NCI-H1417 treated with DMSO at 0.1 percent for 48 hours (cell line): ENCODE measurements around the gene GRB10.
"Not testable (repeated sequence)": the region's sequence is repeated elsewhere in the genome, so short reads cannot be mapped to it uniquely, and the experiment has no call there.

Experiments
- DNase-seq: peaks from one replicate; lab custom pipeline; 2025; lab: John Stamatoyannopoulos, UW

Gene GRB10

DNA sequence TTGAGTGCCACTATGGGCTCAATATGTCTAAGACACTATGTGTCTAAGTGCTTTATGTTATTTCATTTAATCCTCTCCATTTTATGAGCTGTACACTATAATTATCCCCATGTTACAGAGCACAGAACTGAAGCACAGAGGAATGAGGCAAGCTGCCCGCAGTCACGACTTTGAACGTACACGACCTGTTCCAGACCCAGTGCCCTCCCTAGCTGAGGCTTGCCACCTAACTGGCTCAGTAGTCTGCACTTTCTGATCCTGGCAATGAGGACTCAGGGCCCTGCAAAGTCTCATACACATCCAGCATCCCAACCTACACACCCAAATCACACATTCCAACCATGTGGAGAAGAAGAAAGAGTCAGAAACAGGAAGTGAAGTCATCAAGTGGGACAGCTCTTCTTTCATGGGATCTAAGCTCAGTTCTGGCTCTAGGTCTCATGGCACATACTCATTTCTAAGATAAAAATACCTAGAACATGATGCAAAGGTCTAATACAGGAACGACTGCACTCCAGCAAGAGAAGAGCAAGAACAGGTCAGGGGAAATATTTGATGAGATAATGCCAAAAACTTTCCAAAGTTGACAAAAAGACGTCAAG lies 175.1 kb downstream of the GRB10 start:
- no peak for DNase-seq

DNA sequence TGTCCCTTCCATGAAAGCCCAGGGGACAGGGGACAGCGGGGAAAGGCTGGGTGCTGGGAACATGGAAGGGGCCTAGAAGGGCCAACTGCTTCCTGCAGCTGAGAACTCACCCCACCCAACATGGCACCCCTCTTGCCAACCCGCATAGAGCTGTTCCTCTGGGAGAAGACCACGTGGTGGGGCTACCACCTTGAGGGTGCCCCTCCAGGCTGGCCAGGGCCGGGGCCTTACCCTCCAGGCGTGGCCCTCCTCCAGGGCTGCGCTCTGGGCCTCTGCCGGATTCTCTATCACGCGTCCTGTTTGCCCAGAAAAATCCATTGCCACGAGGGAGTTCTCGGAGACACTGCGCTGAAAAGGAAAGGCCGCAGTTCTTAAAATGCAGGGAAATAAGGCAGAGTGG lies 177.6 kb downstream of the GRB10 start:
- no peak for DNase-seq

DNA sequence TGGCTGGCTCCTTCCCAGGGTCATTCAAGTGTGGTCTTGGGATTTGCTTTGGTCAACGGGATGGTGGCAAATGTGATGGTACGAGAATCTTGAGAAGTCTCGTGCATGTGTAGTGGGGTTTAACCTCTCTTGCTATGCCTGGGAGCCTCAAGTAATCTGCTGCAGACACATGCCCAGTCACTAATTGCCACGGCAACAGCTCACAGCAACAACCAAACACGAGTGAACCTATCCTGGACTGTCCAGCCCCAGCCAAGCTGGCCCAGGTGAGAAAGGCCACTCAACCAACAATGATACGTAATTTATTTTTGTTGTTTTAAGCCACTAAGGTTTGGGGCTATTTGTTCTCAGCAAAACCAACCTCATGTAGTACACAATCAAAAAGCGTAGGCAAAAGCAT lies 179.4 kb downstream of the GRB10 start:
- DNase-seq = no peak

DNA sequence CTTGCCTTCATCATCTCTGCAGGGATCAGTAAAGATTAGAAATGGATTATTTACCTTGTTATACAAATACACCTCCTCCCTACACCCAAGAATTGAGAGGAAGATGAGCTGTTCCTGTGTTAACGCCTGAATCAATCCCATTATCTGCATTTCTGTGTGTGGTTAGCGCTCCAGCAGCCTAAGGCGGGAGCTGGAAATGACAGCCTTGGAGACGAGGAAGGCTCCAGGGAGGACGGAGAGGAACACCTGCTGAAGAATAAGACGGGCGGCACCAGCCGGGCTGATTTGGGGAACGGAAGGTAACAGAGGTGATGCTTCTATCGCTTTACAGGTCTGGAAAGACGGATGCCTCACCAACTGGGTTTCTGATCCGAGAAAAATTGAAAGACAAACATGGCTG lies 183.3 kb downstream of the GRB10 start:
- peak; percentile 34 for DNase-seq

DNA sequence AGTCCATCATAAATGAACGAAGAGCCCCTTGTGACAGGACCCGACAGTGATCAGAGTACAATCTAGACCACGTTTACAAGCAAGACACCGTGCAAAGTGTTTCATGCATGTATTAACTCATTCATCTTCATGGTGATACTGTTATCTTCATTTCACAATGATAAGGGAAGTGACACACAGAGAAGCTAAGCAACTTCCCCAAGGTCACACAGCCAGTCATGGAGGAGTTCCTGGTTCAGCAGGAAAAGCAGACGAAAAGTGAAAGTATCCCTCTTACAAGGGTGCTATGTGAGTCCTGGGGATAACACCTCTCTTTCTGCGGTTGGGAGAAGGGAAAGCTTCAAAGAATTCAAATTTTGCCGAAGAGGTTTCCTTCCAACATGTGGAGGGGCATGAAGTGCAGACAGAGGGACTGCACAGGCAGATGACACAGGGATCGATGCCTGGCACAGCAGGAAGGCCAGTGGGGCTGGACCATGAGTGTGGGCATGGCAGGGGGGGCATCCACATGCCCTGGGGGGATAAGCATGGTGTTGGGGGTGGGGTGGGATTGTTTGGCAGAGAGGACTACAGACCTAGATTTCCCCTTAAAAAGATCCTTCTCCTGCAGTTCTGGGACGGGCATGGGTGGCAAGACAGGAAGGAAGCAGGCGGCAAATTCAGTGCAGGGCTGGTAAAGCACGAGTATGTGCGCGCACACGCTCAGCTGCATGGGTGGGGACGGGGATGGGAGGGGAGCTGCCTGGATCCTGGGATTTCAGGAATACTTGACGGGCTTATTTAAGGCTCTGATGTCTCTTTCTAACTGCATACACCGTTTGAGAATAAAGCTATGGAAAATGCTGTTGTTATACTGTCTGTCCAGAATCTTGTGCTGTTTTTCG lies 184.0 kb downstream of the GRB10 start:
- no peak for DNase-seq

DNA sequence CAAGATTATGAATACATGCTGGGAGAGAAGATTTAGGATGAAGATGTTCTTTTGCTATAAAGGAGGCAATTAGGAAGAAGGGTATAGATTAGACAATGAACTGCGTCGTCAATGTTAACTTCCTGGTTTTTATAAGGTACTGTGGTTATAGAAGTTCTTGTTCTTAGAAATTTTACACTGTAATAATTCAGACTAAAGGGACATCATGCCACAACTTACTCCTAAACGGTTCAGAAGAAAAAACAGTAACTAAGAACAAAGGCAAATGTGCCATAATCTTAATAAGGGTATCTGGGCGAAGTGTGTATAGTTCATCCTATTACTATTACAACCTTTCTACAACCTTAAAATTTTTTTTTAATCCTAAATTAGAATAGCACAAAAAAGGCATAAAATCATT lies 186.2 kb downstream of the GRB10 start:
- DNase-seq = no peak

DNA sequence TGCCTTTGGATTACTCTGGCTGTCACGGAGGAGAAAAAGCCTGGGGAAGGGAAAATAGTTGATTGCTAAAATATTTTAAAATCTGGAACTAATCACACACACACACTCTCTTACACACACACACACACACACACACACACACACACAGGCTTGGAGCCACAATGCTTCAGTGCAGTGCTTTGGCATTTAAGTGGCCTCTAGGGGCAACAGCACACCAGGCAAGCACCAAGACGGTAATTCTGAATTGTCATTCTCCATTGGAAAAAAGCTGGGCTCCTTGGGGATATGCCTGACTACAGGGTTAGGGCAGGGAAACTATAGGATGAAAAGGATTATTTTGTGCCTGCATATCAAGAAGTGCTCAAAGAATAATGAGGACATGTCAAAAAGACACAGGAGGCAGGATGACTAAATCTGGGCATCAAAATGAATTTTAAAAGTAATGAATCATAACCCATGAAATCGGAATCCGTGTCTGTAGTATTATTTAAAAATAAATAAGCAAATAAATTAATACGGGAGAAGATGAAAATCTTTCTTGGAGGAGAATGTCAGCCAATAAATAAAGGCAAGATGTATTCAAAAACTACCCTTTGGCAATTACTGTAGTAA lies 187.1 kb downstream of the GRB10 start:
- DNase-seq = no peak

DNA sequence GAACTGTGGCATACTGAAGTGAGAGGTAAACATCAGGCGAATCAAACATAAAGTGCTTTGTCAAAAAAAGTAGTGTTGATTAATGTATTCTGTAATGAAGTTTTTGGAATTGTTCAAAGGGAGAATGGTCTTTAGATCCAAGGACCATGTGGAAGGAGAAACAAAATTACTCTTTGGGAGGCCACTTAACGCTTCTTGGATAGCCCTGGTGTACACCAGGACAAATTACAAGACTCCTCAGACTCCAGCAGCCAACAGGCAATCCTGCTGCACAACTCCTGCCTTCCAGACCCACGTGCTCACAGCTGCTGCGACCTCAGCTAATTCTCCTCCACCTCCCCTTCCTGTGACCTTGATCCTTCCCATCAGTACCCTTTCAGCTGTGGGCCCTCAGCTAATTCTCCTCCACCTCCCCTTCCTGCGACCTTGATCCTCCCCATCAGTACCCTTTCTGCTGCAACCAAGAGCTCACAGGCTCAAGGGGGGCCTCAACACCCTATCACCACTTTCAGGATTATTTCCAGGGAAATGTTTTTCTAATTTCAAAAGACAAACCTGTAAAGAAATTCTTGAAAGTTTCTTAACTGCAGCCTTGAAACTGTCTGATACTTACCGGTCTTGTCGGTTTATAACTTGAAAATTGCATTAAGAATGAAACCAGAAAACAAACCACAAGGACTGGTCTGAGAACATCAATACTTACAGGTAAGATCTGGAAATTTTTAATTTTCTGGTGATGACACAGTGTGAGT lies 187.8 kb downstream of the GRB10 start:
- DNase-seq = no peak

DNA sequence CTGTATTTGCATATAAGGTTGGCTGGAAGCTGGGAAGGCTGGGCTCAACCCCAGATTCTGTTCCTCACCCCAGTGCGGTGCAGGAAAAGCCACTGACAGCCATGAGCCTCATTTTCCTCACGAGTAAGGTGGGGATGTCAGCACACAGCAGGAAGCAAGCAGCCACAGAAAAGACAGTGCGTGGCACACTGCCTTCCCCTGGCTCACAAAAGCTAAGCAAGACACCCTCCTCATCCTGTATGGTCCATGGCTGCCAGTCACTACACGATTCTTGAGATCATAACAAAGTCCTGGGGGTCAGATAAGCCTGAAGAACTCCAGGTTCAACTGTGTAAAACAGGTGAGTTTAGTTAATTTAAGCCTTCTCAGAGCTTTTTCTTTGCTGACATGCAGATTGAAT lies 188.6 kb downstream of the GRB10 start:
- no peak for DNase-seq

DNA sequence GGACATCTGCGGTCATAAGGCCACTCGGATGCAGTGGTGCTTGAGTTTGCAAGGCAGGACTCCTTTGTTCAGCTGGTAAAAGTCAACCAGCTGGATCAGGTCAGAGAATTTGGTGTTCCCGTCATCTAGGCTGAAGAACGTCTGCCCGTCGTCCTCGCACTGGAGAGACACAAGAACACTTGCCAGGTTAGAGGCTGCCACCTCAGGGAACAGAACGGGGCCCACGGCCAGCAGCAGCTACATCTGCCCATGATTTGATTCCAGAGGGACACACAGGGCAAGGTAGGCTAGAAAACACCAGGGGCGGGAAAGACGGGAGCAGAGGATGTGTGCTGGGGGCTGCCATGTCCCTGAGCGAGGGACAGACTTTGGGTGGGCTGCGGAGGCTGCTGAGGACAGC lies 189.8 kb downstream of the GRB10 start:
- DNase-seq = no peak

DNA sequence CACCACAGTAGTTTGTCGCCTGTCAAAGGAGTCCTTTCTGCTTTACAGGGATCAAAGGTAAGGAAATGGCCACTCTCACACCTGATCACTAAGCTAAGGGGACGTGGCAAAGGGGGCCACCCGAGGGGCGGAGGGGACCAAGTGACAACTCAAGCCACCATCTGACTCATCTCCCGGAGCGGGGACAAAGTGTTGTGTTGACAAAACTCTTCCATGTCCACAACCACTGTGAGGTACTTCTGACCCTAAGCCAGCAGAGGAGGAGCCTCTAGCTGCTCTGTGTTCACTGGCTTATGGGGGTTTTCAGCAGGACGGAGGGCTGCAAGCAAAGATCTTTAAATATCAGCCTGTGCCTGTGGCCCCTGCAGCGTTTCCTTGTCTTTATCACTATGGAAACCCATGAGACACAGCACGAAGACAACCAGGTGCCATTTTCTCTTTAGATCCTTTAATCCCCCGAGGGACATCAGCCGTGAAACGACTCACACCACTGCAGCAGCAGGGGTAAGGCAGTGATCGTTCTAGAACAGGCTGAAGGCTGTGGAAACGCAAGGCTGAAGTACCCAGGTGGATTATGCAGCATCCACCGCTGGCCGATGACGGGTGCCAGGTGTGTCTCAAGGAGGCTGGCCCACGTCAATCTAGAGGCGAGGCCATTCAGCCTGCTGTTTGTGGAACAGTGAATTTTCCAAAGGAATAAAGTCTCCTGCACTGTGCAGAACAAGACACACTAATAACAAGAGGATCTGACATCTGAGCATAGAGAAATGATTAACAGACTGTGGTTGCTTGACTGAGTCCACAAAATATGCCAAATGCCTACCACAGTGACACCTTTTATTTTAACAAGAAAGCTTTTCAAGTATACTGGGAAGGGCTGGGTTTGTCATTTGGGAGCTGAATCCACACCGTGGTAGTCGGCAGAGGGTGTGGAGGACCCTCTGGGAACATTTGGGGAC lies 190.9 kb downstream of the GRB10 start:
- no peak for DNase-seq

DNA sequence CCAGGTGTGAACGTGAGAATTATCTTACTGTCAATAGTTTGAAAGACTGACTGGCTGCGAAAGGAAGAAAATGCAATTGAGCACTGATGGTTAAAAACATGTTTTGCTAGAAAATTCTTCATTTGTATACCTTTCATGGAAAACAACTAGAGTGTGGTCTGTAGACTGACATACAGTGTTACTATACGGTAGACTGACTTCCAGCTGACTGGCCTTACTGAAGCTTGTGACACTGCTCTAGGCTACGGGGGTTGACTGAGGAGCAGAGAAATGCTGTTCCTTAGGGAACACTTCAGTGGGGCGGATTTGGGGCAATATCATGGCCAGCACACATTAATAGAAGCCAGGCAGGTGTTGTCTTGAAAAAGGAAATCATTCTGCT lies 191.6 kb downstream of the GRB10 start:
- DNase-seq = no peak

DNA sequence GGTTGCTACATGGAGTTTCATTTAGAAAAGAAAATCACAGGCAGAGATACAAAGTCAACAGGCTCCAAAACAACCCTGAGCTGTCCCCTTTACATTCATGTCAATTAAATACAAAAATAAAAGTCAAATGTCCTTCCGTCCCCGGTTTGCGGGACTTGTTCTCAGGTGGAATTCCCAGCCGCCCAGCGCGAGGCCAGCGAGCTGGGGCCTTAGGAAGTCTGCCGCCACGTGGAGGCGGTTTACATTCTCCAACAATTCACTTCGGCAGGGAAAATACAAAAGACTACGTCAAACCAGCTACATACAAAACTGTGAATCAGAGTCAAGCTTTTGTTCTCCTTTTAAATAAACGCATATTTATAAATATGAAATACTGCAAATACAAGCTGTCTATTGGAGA lies 192.2 kb downstream of the GRB10 start:
- no peak for DNase-seq

DNA sequence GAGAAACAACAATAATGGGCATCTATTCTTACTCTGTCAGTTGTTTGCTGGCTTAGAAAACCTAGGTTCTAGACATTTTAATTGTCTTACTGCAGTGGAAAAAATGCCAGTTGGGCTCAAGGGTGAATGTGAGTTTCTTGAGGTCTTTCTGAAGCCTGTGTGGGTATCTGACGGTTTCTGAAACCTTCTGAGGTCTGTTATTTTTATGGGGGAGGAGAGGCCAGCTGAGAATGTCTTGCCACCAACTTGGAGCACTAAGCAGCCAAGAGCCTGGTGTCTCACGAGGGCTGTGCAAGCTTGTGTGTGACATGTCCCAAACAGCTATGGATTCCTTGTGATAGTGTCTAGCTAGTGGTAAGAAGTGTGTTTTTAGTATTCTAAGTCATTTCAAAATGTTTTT lies 193.3 kb downstream of the GRB10 start:
- DNase-seq = no peak

DNA sequence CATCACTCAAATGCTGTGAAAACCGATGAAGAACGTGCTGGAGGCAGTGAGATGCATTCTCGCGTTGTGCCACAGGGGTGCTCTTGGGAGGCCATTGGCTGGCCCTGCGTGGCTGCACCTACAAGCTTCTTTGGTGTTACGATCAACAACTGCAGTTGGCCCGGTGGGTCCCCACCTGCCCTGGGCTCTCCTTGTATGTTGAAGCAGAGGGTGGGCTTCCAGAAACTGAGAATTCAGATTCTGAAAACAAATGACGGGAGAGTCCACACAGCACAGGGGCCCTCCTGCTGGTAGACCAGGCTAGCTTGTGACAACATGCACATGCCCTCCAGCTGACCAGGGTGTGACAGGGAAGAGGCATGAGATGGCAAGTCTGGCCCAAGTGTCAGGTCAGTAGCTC lies 193.8 kb downstream of the GRB10 start:
- DNase-seq = no peak

DNA sequence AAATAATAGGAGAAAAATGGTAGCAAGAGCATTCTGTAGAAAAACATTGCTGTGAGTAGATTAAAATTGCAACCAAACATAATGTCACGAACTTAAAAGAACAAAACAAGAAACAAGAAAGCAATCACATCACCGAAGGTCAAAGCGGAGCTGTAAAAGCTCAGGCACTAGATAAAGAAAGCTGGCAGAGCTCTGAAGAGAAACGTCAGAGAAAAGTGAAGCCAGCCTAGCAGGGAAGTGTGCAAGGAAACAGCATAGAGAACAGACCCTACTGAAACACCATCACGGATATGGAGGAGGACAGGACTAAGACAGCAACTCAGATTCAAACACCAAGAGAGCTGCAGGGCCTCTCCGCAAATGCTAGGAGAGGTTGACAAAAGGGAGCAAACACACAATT lies 195.0 kb downstream of the GRB10 start:
- no peak for DNase-seq

DNA sequence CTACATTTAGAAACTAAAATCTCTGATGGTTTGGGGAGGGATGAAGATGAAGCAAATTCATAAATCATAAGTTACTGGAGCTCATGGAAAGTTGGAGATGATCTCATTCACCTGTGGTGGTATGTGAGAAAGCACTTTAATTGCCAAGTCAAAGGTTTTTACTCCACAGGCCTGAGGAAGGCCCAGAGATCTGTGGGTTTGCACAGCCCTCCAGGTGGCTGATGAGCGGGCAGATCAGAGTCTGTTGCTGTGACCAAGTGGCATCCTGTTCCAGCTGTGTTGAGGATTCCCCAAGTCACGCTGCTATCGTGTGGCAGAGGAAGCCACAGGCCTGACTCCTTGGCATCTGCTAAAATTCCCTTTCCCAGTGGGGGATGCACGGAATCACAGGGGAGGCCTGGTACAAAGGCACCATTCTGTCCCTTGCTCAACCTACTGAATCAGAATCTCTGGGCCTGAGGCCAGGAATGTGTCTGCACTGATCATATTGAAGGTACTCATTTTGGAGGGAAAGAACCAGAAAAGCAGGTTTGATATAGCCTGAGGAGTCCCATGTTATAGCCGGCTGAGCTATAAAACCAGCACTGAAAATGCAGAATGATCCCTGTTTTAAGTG lies 197.8 kb downstream of the GRB10 start:
- no peak for DNase-seq

DNA sequence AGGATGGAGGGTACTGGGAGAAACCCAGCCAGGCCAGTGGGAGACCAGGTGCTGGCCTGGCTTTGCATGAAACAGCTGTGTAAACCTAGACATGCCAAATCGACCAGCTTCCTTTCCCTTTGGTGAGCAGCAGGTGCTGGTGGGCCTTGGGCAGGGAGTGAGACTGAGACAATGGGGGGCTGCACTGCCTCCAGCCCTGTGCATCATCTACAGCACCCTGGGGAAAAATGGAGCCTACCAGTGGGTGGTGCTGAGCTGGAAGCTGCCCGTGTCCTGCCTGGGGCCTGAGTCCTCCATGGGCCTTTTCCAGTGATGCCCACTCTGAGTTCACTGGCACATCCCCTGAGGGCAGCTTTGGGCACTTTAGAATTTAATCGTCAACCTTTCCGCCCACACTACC lies 198.3 kb downstream of the GRB10 start:
- no peak for DNase-seq

DNA sequence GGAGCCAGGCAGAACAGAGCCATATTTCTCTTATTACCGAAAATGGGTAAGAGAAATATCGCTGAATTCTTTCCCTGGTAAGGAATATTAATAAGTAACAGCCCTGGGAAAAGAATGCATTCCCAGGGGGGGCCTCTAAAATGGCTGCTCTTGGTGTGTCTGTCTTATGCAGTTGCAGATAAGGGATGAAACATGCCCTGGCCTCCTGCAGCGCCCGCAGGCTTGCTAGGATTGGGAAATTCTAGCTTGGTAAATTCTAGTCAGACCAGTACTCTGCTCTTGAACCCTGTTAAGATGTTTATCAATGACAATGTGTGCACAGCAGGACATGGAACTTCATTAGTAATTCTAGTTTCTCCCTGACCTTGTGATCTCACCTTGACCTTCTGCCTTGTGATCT lies 199.4 kb downstream of the GRB10 start:
- DNase-seq = not testable (repeated sequence)

DNA sequence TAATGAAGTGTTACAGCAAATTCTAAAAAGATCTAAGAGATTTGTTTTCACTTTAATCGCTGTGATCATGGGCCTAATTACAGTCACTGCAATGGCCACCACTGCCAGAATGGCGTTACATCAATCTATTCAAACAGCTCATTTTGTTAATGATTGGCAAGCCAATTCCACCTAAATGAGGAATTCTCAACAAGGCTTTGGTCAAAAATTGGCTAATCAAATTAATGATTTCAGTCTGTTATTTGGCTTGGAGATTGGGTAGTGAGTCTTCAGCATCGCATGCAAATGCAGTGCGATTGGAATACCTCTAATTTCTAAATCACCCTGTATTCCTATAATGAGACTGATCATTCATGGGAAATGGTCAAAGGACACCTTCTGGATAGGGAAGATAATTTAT lies 200.4 kb downstream of the GRB10 start:
- DNase-seq = not testable (repeated sequence)

DNA sequence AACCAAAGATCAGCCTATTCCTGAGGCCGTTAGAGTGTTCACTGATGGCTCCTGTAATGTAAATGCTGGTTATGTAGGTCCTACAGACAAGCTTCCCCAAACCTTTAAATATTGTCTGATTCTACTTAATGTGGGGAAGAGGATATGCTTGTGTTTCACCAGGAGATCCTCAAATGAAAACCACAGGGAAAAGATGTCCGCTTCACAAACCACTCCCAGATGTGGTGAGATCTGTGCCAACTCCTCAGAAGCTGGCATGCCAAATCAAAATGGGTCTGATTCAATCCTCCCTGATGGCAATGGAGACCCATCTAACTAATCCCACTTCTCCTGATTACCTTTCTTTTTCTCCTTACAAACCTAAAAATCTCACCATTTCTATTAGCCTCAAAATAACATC lies 202.0 kb downstream of the GRB10 start:
- DNase-seq = not testable (repeated sequence)
